WTC11 (cell line): ENCODE measurements around the gene KLHL13. TPM values are rescaled to one million over a fixed set of nuclear protein-coding genes. Genes with fewer than 3 reads are reported as not detected.

ENCODE experiments used
- ATAC-seq: fragments of 200-7000 bp; cut with Tn5 transposase; 2 replicates; pipeline ENCODE4 v1.10.0; 2021; ENCODE audit warnings: mild to moderate bottlenecking, moderate library complexity
- CTCF ChIA-PET: fragments of 300-600 bp; sonication (Branson Sonifier 250); formaldehyde crosslinking; loops from one replicate; lab custom pipeline; 2021; ENCODE audit warnings: antibody characterized with exemption; lab: Charles Lee
- POLR2A ChIA-PET: fragments of 350-600 bp; sonication (Branson Sonifier 250); formaldehyde crosslinking; loops from one replicate; lab custom pipeline; 2021; ENCODE audit warnings: antibody characterized with exemption; lab: Charles Lee
- DNase-seq: peaks from one replicate; pipeline ENCODE4 v3.0.0; 2021; ENCODE audit warnings: low spot score
- H3K27ac Mint-ChIP-seq: 2 replicates; pipeline ENCODE4 v1.8.0; 2021; ENCODE audit warnings: mixed read lengths
- H3K27me3 Mint-ChIP-seq: 2 replicates; pipeline ENCODE4 v1.8.0; 2021; ENCODE audit warnings: low read depth, mild to moderate bottlenecking, moderate library complexity, mixed read lengths
- H3K36me3 Mint-ChIP-seq: 2 replicates; pipeline ENCODE4 v1.8.0; 2021; ENCODE audit warnings: mixed read lengths
- H3K4me1 Mint-ChIP-seq: 2 replicates; pipeline ENCODE4 v1.8.0; 2022; ENCODE audit warnings: mixed read lengths
- H3K4me3 Mint-ChIP-seq: 2 replicates; pipeline ENCODE4 v1.8.0; 2021; ENCODE audit warnings: mild to moderate bottlenecking, moderate library complexity, mixed read lengths
- H3K9me3 Mint-ChIP-seq: 2 replicates; pipeline ENCODE4 v1.8.0; 2021; ENCODE audit warnings: mixed read lengths
- IRF2 ChIP-seq: sonication (generic); formaldehyde crosslinking; IDR thresholded peaks from 2 replicates; pipeline ENCODE4 v1.8.0; 2022; ENCODE audit warnings: low read depth, missing genetic modification reagents, borderline replicate concordance
- NR1H2 ChIP-seq: sonication (generic); formaldehyde crosslinking; IDR thresholded peaks from 2 replicates; pipeline ENCODE4 v1.9.0; 2021; ENCODE audit warnings: mild to moderate bottlenecking, moderate library complexity, missing genetic modification reagents
- NR2C2 ChIP-seq: sonication (generic); formaldehyde crosslinking; IDR thresholded peaks from 2 replicates; pipeline ENCODE4 v1.8.0; 2022; ENCODE audit warnings: mild to moderate bottlenecking, missing genetic modification reagents
- RELA ChIP-seq: sonication (generic); formaldehyde crosslinking; IDR thresholded peaks from 2 replicates; pipeline ENCODE4 v1.8.1; 2022; ENCODE audit warnings: missing genetic modification reagents, mild to moderate bottlenecking, borderline replicate concordance
- TEAD1 ChIP-seq: sonication (generic); formaldehyde crosslinking; IDR thresholded peaks from 2 replicates; pipeline ENCODE4 v1.8.0; 2022; ENCODE audit warnings: mild to moderate bottlenecking, missing genetic modification reagents
- ZBTB21 ChIP-seq: sonication (generic); formaldehyde crosslinking; IDR thresholded peaks from 2 replicates; pipeline ENCODE4 v1.8.1; 2023; ENCODE audit warnings: mild to moderate bottlenecking, missing genetic modification reagents, borderline replicate concordance
- ZNF232 ChIP-seq: sonication (generic); formaldehyde crosslinking; IDR thresholded peaks from 2 replicates; pipeline ENCODE4 v1.8.0; 2022; ENCODE audit warnings: mild to moderate bottlenecking, missing genetic modification reagents
- ZNF317 ChIP-seq: sonication (generic); formaldehyde crosslinking; IDR thresholded peaks from 2 replicates; pipeline ENCODE4 v1.8.1; 2023; ENCODE audit warnings: low read depth, mild to moderate bottlenecking, moderate library complexity, missing genetic modification reagents, borderline replicate concordance
- total RNA-seq: library from RNA; stranded (reverse); gene quantifications from 3 replicates; pipeline ENCODE4 v1.2.3, GENCODE V29; 2021
- TF ChIP-seq, protein P1 (sequence below): sonication (generic); formaldehyde crosslinking; IDR thresholded peaks from 2 replicates; pipeline ENCODE4 v1.8.1; 2023; ENCODE audit warnings: mild to moderate bottlenecking, missing genetic modification reagents, moderate library complexity
- TF ChIP-seq, protein P2 (sequence below): sonication (generic); formaldehyde crosslinking; IDR thresholded peaks from 2 replicates; pipeline ENCODE4 v1.8.1; 2022; ENCODE audit warnings: mild to moderate bottlenecking, moderate library complexity, missing genetic modification reagents
- TF ChIP-seq, protein P3 (sequence below): sonication (generic); formaldehyde crosslinking; IDR thresholded peaks from 2 replicates; pipeline ENCODE4 v1.8.1; 2022; ENCODE audit warnings: low read depth, missing genetic modification reagents, borderline replicate concordance
- TF ChIP-seq, protein P4 (sequence below): sonication (generic); formaldehyde crosslinking; IDR thresholded peaks from 2 replicates; pipeline ENCODE4 v1.8.1; 2022; ENCODE audit warnings: mild to moderate bottlenecking, missing genetic modification reagents, moderate library complexity, borderline replicate concordance
- TF ChIP-seq, protein P5 (sequence below): fragments of 250-450 bp; sonication (Bioruptor Pico); IDR thresholded peaks from 2 replicates; pipeline ENCODE4 v1.9.0; 2021; ENCODE audit warnings: mild to moderate bottlenecking
- TF ChIP-seq, protein P6 (sequence below): fragments of 250-450 bp; sonication (Bioruptor Pico); IDR thresholded peaks from 2 replicates; pipeline ENCODE4 v1.8.0; 2021; ENCODE audit warnings: mild to moderate bottlenecking
- TF ChIP-seq, protein P7 (sequence below): sonication (generic); formaldehyde crosslinking; IDR thresholded peaks from 2 replicates; pipeline ENCODE4 v1.8.1; 2023; ENCODE audit warnings: mild to moderate bottlenecking, missing genetic modification reagents

KLHL13 gene
- total RNA-seq, 1 experiment from 2014 or later: 7.7 TPM

DNA sequence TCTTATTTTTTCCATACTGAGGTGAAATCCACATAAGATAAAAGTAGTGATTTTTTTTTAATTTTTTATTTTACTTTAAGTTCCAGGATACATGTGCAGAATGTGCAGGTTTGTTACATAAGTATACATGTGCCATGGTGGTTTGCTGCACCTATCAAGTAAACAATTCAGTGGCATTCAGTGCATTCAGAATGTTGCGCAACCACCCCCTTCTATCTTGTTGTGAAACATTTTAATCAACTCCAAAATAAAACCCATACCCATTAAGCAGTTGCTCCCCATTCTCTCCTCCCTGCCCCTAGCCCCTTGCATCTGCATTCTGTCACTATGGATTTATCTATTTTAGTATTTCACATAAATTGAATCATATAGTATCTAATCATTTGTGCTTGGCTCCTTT lies 121.2 kb downstream of the KLHL13 start:
- no peaks in the 10 kb centered on the region for H3K9me3 Mint-ChIP-seq
- no peak overlapping the region for H3K27ac Mint-ChIP-seq
- ChIA-PET CTCF (no interaction called here), POLR2A (no interaction called here)
- peaks cover 10% of the 10 kb centered on the region for H3K4me1 Mint-ChIP-seq
- no peaks in the 10 kb centered on the region for H3K27me3 Mint-ChIP-seq
- H3K36me3 Mint-ChIP-seq: no peaks in the 10 kb centered on the region
- TF ChIP-seq, protein P1, sequence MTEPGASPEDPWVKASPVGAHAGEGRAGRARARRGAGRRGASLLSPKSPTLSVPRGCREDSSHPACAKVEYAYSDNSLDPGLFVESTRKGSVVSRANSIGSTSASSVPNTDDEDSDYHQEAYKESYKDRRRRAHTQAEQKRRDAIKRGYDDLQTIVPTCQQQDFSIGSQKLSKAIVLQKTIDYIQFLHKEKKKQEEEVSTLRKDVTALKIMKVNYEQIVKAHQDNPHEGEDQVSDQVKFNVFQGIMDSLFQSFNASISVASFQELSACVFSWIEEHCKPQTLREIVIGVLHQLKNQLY (CRISPR knock-in tag): no peak
- TF ChIP-seq, protein P2, sequence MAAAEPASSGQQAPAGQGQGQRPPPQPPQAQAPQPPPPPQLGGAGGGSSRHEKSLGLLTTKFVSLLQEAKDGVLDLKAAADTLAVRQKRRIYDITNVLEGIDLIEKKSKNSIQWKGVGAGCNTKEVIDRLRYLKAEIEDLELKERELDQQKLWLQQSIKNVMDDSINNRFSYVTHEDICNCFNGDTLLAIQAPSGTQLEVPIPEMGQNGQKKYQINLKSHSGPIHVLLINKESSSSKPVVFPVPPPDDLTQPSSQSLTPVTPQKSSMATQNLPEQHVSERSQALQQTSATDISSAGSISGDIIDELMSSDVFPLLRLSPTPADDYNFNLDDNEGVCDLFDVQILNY (CRISPR knock-in tag): no peak
- no peak for TF ChIP-seq NR1H2 (CRISPR knock-in tag)
- no peak for TF ChIP-seq ZNF232 (CRISPR knock-in tag)
- no peak for TF ChIP-seq IRF2
- no peak for TF ChIP-seq TEAD1 (CRISPR knock-in tag)
- no peak for TF ChIP-seq ZBTB21 (CRISPR knock-in tag)
- no peak for TF ChIP-seq ZNF317 (CRISPR knock-in tag)
- no peak for DNase-seq
- no peak overlapping the region for H3K4me3 Mint-ChIP-seq
- no peak for ATAC-seq

DNA sequence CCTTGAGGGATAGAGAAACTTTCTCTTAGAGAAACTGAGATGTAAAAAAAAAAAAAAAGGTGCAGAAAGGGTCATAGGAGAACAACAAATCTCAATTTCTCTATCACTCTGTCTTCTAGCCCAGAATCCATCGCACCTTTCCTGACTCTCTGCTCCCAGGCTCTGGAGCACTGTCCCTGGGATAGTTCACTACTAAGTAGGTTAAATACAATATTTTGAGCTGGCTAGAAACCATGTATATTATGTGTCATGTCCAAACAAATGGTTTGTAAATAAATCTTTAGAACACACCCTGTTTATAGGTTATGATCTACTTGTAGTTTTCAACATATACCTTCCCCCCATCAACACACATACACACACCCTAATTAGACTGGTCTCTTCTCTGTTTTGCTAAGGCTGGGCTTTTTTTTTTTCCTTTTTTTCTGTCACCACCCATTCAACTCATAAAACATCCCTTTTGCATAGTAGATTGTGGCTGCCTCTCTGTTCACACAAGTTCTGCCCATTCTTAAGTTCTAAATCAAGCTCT lies 124.4 kb downstream of the KLHL13 start:
- TF ChIP-seq, protein P3, sequence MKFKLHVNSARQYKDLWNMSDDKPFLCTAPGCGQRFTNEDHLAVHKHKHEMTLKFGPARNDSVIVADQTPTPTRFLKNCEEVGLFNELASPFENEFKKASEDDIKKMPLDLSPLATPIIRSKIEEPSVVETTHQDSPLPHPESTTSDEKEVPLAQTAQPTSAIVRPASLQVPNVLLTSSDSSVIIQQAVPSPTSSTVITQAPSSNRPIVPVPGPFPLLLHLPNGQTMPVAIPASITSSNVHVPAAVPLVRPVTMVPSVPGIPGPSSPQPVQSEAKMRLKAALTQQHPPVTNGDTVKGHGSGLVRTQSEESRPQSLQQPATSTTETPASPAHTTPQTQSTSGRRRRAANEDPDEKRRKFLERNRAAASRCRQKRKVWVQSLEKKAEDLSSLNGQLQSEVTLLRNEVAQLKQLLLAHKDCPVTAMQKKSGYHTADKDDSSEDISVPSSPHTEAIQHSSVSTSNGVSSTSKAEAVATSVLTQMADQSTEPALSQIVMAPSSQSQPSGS (CRISPR knock-in tag): no peak
- TF ChIP-seq, protein P4, sequence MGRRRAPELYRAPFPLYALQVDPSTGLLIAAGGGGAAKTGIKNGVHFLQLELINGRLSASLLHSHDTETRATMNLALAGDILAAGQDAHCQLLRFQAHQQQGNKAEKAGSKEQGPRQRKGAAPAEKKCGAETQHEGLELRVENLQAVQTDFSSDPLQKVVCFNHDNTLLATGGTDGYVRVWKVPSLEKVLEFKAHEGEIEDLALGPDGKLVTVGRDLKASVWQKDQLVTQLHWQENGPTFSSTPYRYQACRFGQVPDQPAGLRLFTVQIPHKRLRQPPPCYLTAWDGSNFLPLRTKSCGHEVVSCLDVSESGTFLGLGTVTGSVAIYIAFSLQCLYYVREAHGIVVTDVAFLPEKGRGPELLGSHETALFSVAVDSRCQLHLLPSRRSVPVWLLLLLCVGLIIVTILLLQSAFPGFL (CRISPR knock-in tag): no peak
- TF ChIP-seq, protein P5, sequence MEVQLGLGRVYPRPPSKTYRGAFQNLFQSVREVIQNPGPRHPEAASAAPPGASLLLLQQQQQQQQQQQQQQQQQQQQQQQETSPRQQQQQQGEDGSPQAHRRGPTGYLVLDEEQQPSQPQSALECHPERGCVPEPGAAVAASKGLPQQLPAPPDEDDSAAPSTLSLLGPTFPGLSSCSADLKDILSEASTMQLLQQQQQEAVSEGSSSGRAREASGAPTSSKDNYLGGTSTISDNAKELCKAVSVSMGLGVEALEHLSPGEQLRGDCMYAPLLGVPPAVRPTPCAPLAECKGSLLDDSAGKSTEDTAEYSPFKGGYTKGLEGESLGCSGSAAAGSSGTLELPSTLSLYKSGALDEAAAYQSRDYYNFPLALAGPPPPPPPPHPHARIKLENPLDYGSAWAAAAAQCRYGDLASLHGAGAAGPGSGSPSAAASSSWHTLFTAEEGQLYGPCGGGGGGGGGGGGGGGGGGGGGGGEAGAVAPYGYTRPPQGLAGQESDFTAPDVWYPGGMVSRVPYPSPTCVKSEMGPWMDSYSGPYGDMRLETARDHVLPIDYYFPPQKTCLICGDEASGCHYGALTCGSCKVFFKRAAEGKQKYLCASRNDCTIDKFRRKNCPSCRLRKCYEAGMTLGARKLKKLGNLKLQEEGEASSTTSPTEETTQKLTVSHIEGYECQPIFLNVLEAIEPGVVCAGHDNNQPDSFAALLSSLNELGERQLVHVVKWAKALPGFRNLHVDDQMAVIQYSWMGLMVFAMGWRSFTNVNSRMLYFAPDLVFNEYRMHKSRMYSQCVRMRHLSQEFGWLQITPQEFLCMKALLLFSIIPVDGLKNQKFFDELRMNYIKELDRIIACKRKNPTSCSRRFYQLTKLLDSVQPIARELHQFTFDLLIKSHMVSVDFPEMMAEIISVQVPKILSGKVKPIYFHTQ (CRISPR knock-in tag): no peak
- TF ChIP-seq RELA (CRISPR knock-in tag) (no peak), NR2C2 (no peak)
- TF ChIP-seq, protein P6, sequence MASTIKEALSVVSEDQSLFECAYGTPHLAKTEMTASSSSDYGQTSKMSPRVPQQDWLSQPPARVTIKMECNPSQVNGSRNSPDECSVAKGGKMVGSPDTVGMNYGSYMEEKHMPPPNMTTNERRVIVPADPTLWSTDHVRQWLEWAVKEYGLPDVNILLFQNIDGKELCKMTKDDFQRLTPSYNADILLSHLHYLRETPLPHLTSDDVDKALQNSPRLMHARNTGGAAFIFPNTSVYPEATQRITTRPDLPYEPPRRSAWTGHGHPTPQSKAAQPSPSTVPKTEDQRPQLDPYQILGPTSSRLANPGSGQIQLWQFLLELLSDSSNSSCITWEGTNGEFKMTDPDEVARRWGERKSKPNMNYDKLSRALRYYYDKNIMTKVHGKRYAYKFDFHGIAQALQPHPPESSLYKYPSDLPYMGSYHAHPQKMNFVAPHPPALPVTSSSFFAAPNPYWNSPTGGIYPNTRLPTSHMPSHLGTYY (CRISPR knock-in tag): no peak
- TF ChIP-seq, protein P7, sequence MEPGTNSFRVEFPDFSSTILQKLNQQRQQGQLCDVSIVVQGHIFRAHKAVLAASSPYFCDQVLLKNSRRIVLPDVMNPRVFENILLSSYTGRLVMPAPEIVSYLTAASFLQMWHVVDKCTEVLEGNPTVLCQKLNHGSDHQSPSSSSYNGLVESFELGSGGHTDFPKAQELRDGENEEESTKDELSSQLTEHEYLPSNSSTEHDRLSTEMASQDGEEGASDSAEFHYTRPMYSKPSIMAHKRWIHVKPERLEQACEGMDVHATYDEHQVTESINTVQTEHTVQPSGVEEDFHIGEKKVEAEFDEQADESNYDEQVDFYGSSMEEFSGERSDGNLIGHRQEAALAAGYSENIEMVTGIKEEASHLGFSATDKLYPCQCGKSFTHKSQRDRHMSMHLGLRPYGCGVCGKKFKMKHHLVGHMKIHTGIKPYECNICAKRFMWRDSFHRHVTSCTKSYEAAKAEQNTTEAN (CRISPR knock-in tag): no peak
- TF ChIP-seq, all 79 proteins: peak for 0
- POLR2A ChIA-PET: interaction anchor here (0.7 kb wide), 1 partner anchor 19 kb away, joined by 3 read pairs; no protein-coding TSS in a partner anchor
- Mint-ChIP-seq H3K27me3 (no peaks in the 10 kb centered on the region), H3K36me3 (no peaks in the 10 kb centered on the region), H3K4me1 (peaks cover 10% of the 10 kb centered on the region), H3K4me3 (no peak overlapping the region), H3K27ac (no peak overlapping the region), H3K9me3 (no peaks in the 10 kb centered on the region)
- DNase-seq (no peak), ATAC-seq (no peak)
- CTCF ChIA-PET: no interaction called here
